ENCODE data around the gene ACYP2.

Gene ACYP2

GRCh38 chr2:54164106-54164505 lies 48.7 kb downstream of the ACYP2 start:
- DNase-seq = no peak

DNA sequence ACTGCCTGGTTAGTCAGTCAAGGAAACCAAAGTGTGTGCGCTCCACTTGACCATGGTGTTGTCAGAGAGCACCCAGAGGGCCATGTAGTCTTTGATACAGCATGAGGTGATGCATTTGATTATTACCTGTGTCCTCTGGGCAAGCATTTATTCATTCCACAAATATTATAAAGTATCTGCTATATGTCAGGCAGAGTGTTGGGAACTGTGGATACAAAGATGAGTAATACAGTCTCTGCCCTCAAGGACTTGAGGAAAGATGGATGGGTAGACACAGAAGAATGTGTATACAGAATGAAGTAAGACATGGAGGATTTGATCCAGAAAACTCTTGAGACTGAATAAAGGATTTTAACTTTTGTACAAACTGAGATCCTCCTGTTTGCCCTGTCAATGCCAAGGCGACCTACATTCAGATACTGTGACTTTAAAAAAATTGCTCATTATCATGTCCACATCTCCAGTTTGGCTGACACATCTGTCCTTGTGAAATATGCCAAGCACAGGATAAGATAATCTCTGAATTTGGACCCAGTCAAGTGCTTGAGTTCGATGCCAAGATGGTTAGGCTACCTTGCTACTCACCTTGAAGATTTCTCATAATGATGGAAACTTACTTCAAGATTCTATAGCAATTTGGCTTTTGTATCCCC lies 50.8 kb downstream of the ACYP2 start:
- no peak for DNase-seq

DNA sequence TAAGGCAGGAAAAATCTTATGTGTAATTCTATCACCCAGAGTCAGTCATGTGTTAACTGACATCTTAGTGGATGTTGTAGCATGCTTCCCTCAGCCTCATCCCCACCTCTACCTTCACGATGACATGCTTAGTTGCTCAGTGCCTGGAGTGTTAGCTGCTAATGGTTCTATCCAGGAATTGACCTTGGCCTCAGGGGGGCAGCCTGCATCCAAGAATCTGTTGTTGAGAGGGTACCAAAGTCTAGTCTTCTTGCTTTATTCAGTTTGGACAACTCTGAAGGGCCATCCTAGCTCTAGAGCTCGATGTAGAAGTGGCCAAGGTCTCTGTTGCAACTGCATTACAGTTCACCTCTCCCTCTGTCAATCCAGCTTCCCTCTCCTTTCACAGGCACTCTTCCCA lies 61.2 kb downstream of the ACYP2 start:
- no peak for DNase-seq

DNA sequence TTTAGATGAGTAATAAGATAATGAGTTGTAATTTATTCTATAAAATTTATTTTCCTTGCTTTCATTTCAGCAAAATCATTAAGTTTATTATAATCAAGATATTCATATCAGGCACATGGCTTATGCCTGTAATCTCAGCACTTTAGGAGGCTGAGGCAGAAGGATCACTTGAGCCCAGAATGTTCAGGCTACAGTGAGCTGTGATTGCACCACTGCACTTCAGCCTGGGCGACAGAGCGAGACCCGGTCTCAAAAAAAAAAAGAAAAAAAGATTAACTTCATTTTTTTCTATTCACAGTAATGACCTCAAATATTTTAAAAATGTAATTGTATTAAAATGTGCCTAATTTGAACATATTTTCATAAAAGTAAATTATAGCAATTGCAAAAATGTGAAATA lies 67.9 kb downstream of the ACYP2 start:
- DNase-seq = no peak

DNA sequence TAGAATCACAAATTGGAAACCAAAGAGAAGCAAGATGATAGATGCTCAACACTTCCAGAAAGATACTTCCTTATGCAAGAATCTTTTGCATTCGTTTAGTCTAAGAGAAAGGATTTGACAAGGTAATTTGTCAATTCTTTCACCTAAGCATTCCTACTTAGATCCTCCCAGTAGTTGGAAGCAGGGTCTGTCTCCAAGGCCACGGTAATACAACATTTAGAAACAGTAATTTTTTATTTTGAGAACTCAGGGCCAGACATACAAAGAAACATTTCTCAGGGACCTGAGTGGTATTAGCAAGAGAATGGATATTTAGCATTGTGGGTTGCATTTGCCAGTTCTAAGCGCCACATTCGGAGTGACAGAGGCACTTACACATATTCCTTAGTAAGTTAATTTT lies 68.6 kb downstream of the ACYP2 start:
- DNase-seq = no peak

GRCh38 chr2:54185105-54185504 lies 69.7 kb downstream of the ACYP2 start:
- no peak for DNase-seq

GRCh38 chr2:54187331-54187730 lies 71.9 kb downstream of the ACYP2 start:
- DNase-seq = no peak

DNA sequence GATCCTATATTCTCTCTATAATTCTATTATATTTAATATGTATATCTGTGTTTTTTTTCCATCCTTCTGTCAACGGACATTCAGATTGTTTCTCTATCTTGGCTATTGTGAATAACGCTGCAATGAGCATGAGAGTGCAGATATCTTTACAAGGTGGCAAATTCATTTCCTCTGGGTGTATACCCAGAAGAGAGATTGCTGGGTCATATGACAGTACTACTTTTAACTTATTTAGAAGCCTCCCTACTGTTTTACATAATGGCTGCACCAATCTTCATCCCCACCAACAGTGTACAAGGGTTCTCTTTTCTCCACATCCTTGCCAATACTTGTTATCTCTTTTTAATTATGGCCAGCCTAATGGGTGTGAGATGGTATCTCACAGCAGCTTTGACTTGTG lies 74.1 kb downstream of the ACYP2 start:
- no peak for DNase-seq

DNA sequence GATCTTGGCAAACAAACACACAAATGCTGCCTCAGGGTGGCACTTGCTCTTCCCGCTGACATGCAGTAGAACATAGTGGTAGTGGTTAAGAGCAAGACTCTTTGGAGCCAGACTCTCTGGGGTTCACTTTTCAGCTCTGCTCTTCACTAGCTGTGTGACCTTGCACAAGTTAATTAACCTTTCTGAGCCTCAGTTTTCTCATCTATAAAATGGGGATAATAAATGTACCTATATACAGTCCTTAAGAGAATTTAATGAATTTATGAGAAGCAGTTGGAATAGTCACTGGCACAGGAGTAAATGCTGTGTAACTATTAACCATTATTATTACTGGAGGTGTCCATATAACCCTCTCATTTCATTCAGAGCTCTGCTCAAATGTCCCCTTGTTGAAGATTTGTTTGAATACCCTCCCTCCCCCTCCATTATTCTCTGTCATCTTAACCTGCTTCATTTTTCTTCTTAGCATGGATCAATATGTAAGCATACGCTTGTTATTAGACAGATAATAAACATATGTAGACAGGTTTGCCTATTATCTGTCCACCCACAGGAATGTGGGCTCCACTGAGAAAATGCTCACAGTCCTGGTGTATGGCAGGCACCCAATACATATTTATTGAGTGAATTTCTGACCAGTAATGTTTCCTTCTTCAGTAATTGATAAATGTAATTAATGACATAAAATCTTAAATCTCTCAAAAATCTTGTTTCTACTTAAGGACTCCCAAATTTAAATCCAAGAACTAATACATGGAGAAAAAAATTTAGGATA lies 76.1 kb downstream of the ACYP2 start:
- DNase-seq = no peak

DNA sequence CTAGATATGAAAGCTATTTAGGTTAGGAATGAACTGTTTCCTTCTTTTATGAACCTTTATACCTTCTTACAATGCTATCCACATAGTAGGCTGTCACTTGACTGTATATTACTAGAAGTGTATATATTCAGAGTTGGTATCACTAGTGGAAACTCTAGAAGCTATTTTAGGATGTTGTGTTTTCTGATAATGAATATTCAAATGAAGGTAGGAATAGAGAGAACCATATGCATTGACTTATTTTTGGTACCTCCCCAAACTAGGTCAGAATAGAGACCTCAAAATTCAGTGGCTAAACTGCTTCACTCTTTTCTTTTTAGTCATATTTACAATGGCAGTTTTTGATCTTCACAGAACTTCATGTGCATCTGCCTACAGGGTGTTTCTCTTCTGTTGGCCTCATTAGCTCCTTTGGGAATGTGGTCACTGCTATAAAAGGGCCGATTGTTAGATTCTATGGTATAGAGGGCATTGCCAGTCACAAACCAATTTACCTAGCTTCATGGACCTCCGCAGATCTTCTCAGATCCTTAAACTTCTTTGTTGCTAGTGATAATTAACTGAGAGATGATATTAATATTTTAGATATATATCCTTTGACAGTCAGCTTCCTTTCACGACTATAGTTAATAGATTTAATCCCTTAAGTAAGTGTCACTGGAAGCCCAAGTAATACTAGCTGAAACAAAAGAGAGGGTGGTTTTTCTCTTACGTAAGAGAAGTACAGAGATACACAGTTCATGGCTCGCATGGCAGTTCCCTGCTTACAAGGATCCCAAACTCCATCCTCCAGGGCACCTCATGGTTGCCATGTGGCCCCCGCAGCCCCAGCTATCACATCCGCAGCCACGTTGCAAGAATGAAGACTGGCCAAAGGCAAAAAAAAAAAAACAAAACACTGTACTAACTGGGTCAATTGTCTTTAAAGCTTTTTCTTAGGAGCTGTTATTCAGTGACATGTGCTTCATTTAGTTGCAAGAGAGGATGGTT lies 79.6 kb downstream of the ACYP2 start:
- DNase-seq = no peak

- no peak for DNase-seq
Observed at GRCh38 chr2:54196646-54197045, 81.2 kb downstream of the ACYP2 start.

DNA sequence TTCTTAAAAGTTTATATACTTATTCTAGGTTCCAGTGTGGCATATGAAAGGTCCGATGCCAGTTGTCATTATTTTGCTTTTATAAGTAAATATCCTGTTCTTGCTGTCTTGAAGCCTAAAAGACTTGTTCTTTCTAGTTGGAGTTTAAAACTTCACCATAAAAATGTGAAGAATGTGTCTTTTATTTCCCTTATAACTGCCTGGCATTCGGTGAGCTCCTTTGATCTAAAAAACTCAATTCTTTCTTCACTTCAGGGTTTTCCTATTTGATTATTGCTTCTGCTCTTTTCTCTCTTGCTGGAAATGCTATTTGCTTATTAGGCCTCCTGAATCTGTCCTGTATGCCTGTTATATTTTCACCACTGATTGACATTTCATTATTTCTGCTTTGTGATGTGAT lies 89.1 kb downstream of the ACYP2 start:
- no peak for DNase-seq

- no peak for DNase-seq
Observed at GRCh38 chr2:54206596-54206995, 91.2 kb downstream of the ACYP2 start.

GRCh38 chr2:54207666-54208195 lies 92.3 kb downstream of the ACYP2 start:
- no peak for DNase-seq

DNA sequence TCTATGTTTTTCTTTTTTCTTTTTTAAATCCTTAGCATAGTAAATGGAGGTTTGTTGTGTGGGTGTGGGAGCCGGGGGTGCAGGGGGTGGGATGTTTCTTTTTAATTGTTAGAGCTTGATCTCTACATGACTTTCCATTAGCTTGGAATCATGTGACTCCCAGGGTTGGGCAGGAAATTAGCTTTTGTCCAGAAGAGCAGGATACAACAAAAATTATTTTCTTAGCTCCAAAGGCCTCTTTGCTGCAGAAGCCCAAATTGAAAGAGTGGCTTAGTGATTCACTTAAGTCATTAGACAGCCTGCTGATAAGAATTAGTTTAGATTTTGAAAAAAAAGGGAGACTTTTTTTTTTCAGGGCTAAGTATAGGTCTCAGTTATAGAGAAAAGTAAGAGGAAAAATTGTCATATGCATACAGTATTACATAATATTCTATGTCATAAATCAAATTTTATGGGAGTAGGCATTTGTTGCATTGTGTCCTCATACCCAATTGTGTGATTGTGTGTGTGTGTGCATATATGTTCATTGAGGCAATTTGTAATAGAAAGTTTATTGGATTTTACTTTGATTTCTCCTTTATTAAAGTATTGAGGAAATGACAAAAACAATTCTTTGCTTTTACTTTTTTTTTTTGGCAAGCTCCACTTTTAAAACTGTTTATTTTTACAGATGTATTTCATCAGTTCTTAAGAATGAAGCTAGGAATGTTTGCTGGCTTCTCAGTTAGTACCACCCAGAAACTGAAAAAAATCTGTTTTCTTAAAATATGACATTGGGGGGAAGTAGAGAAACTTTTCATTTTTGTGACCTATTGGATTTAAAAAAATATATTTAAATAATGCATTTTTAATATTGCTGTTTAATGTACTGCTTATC lies 93.2 kb downstream of the ACYP2 start:
- no peak for DNase-seq

DNA sequence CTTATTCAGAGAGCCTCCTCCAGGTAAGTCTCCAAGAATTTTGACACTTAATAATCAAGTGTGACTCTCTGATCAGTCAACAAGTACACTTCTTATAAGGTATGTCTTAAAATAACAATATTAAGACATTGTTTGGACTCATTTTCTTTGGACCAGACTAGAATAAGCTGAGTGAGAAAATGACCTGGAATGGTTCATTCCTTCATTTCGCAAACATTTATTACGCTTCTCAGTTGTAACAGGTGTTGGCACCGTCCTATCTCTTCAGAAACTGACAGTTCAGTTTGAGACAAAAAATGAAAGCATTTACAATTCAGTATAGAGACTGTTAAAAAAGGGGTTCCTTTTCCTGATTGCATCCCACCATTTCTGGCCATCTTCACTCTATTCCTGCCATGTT lies 94.0 kb downstream of the ACYP2 start:
- DNase-seq = no peak

GRCh38 chr2:54212456-54212855 lies 97.0 kb downstream of the ACYP2 start:
- no peak for DNase-seq

- no peak for DNase-seq
Observed at GRCh38 chr2:54213082-54213481, 97.7 kb downstream of the ACYP2 start.

DNA sequence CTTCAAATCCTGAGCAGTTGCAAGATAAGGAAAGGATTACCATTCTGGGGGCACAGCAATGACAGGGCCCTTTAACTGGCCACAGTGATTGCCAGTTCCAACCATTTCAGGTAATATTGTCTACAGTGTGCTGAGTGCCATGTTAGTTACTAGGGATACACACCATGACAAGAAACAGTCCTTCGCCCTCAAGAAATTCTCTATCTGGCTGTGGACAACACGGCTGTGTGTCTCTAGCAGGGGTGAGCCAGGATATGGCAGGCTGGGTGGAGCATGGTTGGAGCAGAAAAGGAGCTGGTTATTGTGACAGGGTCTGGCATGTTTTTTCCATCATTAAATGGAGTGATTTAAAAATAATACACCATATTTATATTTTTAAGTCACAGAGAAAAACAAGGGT lies 109.6 kb downstream of the ACYP2 start:
- DNase-seq = no peak

GRCh38 chr2:54226260-54226659 lies 110.8 kb downstream of the ACYP2 start:
- no peak for DNase-seq

GRCh38 chr2:54227798-54228197 lies 112.4 kb downstream of the ACYP2 start:
- no peak for DNase-seq

DNA sequence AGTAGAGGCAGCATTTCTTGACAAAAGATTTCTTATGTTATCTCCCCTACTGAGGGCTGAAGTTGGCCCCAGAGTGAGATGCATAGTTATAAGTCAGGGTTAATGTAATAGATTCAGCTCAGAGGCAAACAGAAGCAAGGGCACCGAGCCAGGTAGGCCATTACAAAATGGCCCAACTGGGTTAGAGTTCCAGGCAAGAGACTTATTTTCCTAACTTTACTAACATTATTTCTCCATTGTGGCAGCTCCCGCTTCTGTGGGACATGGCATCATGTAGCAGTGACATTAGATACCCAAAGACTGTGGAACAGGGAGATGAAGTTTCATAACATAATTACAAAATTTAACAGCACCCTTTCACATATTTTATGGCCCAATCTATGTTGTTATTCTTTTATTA lies 113.5 kb downstream of the ACYP2 start:
- DNase-seq = no peak
